Stimulated activated CD8-positive, alpha-beta memory T cell treated with anti-CD3 and anti-CD28 coated beads, Interleukin-7, amount 100 ng/mL, for 48 hours (primary cell): Measurements from ENCODE around the gene MNAT1.

Experiments
- DNase-seq, 2 donors: peaks; one replicate each; pipeline ENCODE4 v3.0.0-alpha.2; 2020; ENCODE audit warnings: low read depth in 1 of 2; ENCODE audit errors: extremely low read depth in 1 of 2

The MNAT1 gene

DNA sequence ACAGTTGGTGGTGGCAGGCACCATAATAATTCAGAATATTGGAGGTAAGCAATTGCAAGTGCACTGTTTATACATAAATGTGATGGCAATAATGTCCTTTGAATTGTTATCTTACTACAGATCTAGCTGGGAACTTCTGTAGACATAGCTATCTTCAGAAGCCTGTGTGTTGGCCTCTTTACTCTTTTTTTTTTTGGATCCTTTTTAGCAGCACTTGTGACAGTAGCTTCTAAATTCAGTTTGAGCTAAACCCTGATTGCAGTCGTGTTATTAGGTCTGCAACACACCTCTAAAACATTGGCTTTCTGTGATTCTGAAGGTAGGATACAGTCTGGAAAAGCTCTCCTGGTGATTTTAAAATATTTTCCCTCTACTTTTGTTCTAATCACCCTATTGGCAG lies 285.0 kb downstream of the MNAT1 start:
- DNase-seq: no peak
